ENCODE data around the gene CAND2. TPM values are rescaled to one million over a fixed set of nuclear protein-coding genes. Genes with fewer than 3 reads are reported as not detected.
A peak's percentile ranks its signal among the peaks of the same experiment; 100 is the strongest.

The CAND2 gene
- total and polyA plus RNA-seq, 9 of the 15 experiments (the other 6 are each of a cell fraction or from before 2014, with no cell fraction given): 0.91 to 14.9 (median 4.3) TPM

- TF ChIP-seq, protein P1, sequence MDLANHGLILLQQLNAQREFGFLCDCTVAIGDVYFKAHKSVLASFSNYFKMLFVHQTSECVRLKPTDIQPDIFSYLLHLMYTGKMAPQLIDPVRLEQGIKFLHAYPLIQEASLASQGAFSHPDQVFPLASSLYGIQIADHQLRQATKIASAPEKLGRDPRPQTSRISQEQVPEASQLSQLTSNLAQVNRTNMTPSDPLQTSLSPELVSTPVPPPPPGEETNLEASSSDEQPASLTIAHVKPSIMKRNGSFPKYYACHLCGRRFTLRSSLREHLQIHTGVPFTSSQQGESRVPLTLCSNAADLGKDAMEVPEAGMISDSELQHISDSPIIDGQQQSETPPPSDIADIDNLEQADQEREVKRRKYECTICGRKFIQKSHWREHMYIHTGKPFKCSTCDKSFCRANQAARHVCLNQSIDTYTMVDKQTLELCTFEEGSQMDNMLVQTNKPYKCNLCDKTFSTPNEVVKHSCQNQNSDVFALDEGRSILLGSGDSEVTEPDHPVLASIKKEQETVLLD (IDR thresholded peaks at IDR 0.05): no peak
- TF ChIP-seq ZSCAN32 (CRISPR knock-in tag; IDR thresholded peaks at IDR 0.05) (no peak), ZNF174 (CRISPR knock-in tag; IDR thresholded peaks at IDR 0.05) (no peak; the same call in 1 of the 2 replicates), TRIM28 (IDR thresholded peaks at IDR 0.05) (no peak), CEBPG (CRISPR knock-in tag; IDR thresholded peaks at IDR 0.05) (peak; percentile 62; the same call in 1 of the 2 replicates), CEBPG (tag; conservative IDR thresholded peaks at IDR 0.05 in 1 of 2, IDR thresholded peaks at IDR 0.05 in 1 of 2) (peak; percentile 75 to 90), MLX (CRISPR knock-in tag; conservative IDR thresholded peaks at IDR 0.05) (peak in 1 of 2 experiments; percentile 74; a peak in 1 of 4 replicates), BCL6 (CRISPR knock-in tag; IDR thresholded peaks at IDR 0.05) (no peak)
- TF ChIP-seq, protein P2, sequence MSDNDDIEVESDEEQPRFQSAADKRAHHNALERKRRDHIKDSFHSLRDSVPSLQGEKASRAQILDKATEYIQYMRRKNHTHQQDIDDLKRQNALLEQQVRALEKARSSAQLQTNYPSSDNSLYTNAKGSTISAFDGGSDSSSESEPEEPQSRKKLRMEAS (CRISPR knock-in tag; IDR thresholded peaks at IDR 0.05): peak; percentile 82
- TF ChIP-seq, protein P3, sequence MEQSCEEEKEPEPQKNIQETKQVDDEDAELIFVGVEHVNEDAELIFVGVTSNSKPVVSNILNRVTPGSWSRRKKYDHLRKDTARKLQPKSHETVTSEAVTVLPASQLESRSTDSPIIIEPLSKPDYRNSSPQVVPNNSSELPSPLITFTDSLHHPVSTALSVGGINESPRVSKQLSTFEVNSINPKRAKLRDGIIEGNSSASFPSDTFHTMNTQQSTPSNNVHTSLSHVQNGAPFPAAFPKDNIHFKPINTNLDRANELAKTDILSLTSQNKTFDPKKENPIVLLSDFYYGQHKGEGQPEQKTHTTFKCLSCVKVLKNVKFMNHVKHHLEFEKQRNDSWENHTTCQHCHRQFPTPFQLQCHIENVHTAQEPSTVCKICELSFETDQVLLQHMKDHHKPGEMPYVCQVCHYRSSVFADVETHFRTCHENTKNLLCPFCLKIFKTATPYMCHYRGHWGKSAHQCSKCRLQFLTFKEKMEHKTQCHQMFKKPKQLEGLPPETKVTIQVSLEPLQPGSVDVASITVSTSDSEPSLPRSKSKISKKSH (CRISPR knock-in tag; IDR thresholded peaks at IDR 0.05): no peak
- TF ChIP-seq, protein P4, sequence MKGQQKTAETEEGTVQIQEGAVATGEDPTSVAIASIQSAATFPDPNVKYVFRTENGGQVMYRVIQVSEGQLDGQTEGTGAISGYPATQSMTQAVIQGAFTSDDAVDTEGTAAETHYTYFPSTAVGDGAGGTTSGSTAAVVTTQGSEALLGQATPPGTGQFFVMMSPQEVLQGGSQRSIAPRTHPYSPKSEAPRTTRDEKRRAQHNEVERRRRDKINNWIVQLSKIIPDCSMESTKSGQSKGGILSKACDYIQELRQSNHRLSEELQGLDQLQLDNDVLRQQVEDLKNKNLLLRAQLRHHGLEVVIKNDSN (CRISPR knock-in tag; IDR thresholded peaks at IDR 0.05): no peak
Measured at GRCh38 chr3:12841149-12841969, 44.9 kb downstream of the CAND2 start, which contains the start of gene RPL32 (continued).

Measured in K562 (cell line).